GM19035 (cell line): ENCODE results near the gene MEF2C.
A peak's percentile ranks its signal among the peaks of the same experiment; 100 is the strongest.
"Not testable (repeated sequence)": the region's sequence is repeated elsewhere in the genome, so short reads cannot be mapped to it uniquely, and the experiment has no call there.

Source experiments
- ATAC-seq: cut with Tn5 transposase; IDR thresholded peaks from one replicate; pipeline ENCODE4 v1.9.1; 2021; ENCODE audit not compliant: unreplicated experiment

Gene MEF2C

GRCh38 chr5:88883059-88883835 is at the start of gene MEF2C:
TSS of gene MEF2C (minus strand) at chr5:88883184. CDS start at chr5:88823788, 59,396 bp downstream.
- peak; percentile 27 for ATAC-seq

GRCh38 chr5:88932541-88932940 is 49.6 kb upstream of the MEF2C start:
- ATAC-seq, result no peak

DNA sequence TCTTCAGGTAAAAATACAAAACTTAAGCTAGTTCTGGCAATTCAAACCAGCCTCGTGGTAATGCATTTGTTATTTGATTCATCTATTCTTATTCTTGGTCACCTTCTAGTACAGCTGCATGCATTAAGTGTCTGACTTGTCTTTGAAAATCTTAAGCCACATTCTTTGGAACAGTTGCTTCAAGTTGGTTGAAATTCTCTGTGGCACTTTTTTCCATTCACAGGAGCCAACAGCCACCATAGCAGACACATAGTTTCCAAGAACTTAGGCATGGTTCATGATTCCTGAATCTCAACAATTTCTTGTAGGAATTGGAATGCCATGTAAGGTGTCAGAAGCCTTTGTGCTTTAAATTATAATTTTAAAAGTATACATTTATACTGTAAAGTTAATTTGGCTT is 47.4 kb upstream of the MEF2C start:
- ATAC-seq, result no peak

DNA sequence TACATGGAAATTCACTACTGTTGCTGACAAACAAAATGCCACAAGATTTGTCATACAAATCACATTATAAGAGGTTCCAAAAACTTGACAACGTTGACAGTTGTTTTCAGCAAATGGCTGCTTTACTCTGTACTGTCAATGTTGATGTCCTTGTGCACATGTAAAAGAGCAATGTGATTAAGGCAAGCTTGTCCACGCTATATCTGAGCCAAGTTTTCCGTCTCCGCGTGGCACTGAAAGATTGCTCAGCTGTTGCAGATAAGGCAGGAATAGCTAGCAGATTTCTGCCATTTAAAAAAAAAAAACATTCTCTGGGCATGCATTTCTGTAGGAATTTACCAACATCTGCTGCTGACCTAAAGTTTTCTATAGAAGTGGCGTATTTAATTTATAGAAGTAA is 46.4 kb upstream of the MEF2C start:
- ATAC-seq, result no peak

- ATAC-seq, result no peak
Measured at GRCh38 chr5:88926774-88927173, 43.8 kb upstream of the MEF2C start.

DNA sequence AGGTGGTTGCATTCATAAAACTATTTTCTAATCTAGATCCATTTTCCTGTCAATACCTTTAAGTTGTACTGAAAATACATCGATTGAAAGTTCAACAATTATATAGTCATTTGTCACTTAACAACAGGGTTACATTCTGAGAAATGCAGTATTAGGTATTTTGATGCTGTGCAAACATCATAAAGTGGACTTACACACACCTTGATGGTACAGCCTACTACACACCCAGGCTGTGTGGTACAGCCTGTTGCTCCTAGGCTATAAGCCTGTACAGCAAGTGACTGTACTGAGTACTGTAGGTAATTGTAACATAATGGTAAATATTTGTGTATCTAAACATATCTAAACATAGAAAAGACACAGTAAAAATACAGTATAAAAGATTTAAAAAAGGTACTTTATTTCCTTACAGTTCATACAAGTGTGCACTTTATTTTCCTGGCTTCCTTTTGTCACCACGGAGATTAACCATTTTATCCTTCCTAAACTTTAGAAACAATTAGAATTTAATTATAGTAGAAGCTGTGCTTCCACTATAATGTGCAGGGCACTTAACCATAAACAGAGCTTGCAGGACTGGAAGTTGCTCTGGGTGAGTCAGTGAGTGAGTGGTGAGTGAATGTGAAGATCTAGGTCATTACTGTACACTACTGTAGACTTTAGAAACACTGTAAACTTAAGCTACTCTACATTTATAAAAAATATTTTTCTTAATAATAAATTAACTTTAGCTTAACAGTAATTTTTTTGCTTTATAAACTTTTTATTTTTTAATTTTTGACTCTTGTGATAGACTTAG is 42.9 kb upstream of the MEF2C start:
- ATAC-seq, result no peak

DNA sequence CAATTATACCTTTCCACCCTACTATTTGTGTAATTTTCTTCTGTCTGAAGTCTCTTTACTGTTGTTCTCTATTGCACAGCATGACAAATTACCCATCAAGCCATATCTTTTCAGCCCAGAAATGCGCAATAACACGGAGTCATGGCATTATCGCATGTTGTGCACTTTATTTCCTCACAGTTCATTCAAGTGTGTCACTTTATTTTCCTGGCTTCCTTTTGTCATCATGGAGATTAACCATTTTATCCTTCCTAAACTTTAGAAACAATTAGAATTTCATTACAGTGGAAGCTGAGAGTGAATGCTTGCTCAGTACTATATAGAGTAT is 41.3 kb upstream of the MEF2C start:
- no peak for ATAC-seq

GRCh38 chr5:88923623-88924329 is 40.8 kb upstream of the MEF2C start:
- ATAC-seq, result no peak

- ATAC-seq, result not testable (repeated sequence)
Measured at GRCh38 chr5:88912743-88913142, 29.8 kb upstream of the MEF2C start.

GRCh38 chr5:88911059-88911572 is 28.1 kb upstream of the MEF2C start:
- ATAC-seq, result not testable (repeated sequence)

DNA sequence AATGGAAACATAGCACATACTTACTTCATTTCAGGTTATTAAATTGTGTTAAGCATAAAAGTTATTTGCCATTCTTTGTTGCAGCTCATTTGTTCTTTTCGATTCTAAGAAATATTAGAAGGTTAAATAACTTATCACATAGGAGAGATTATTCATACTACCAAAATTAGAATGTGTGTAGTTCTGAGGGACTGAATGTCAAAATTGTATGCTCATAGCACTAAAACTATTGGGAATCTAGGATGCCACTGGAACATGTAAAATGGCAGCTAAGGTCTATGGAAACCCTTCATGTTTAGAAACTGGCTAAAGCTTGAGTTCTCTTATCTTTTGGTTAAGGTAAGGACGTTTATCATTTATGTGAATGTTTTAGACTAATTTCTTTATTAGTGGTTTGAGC is 21.5 kb upstream of the MEF2C start:
- ATAC-seq, result not testable (repeated sequence)

GRCh38 chr5:88903966-88904365 is 21.0 kb upstream of the MEF2C start:
- not testable (repeated sequence) for ATAC-seq

DNA sequence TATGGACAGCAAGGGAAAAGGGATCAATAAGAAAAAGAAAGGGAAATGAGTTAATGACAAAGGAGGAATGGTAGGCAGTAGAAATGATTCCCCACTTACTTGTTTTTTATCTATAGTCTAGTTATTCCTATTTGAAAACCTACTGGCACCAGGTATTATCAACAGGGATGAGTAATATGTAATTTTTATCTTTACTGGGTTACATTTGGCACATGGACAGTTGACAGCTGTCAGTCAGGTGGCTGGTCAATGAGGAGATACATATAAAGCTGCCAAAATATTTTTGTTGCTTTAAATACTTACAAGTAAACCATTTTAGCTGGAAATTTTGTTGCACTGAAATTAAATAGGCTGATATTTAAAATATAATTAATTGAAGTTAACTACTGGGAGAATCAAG is 18.1 kb upstream of the MEF2C start:
- not testable (repeated sequence) for ATAC-seq

DNA sequence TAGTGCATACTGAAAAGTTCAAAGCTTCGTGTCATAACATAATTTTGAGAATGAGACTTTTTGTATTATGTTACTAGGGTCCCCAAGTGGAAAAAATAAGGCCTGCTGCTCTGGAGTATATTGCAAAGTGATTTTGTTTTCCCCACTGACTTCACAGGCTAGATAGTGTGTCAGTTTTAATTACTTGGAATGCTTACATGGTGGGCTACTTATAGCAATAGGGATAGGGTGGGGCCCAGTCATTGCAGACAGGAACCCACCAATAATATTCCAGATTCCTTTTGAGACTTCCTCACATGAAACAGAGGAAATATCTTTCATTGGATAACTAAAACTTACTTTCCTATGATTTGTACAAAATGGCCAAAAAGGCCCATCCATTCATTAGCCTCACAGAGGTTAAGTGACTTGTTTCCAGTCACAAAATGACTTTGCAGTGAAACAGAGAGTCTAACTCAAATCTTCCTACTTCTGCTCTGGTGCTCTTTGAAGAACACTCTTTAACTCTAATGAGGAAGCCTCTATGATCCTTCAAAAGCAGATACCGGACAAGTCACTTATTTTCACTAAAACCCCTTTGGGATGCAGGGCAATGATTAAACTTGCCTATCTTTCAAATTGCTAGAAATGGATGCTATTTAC is 16.2 kb upstream of the MEF2C start:
- ATAC-seq, result no peak

DNA sequence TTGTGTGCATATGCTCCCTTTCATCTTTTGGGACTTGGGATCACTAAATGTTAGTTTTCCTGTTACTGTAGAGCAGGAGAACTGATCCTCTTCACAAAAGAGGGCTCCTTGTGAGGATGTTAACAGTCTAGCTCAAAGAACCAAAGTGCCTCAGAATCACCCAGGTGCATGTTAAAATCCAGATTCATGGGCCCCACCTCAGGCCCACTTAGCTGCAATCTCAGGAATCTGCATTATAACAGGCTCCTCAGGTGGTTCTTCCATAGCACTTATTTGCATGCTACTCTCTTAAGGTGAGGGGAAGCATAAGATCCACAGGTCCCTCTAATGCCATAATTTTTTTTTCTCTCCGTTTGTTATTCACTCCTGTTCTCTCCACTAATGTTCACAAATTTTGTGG is 14.8 kb upstream of the MEF2C start:
- no peak for ATAC-seq

DNA sequence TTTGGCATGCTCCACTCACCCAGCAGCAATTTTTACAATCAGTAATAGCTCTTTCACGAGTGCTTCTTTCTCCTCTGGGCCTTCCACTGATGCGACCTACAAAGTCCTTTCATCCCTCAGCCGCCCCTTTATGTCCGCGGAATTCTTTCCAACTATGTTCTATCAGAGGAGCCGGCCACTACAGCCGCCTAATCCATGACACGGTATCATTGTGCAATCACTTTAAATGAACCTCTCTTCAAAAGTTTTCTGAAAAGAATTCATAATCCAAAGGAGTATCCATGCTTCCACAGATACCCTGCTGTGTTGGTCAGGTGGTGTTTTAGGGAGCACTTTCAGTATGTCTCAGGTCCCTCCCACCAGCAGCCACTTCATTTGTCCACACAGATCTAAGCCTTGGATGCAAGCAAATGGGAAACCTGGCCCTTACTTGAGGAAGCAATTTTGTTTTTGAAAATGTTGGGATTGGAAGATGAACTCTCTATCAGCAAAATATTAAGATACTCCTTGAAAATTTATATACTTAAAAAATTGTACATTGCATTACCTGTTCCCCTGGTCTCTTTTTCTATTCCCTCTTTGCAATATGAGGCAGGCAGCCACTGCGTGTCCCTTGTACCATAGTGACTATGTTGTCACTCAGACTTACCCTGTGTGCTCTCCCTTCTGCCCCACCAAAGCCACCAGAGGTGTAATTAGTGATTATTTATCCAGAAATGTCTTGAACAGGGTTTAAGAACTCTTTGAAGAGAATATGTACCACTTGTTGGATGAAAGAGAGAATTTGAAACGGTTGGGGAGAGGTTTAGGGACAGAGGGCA is 12.9 kb upstream of the MEF2C start:
- ATAC-seq, result no peak

DNA sequence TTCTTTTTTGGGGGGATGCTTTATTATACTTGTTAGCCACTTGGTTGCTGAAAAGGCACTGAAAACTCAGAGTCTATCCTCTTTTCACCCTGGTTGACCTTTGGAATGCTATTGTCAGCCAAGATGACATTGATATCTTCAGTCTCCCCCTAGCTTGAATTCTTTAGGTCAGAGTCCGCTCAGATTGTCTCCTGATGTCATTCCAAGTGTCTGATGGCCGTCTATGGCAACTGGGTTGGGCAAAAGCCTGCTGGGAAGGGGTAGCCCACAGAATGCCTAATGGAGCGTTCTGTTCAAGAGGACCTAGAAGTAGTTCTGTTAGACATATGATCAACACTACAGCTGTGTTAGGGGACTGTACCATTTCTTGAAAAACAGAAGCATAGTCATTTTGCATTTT is 9.7 kb upstream of the MEF2C start:
- ATAC-seq, result no peak

DNA sequence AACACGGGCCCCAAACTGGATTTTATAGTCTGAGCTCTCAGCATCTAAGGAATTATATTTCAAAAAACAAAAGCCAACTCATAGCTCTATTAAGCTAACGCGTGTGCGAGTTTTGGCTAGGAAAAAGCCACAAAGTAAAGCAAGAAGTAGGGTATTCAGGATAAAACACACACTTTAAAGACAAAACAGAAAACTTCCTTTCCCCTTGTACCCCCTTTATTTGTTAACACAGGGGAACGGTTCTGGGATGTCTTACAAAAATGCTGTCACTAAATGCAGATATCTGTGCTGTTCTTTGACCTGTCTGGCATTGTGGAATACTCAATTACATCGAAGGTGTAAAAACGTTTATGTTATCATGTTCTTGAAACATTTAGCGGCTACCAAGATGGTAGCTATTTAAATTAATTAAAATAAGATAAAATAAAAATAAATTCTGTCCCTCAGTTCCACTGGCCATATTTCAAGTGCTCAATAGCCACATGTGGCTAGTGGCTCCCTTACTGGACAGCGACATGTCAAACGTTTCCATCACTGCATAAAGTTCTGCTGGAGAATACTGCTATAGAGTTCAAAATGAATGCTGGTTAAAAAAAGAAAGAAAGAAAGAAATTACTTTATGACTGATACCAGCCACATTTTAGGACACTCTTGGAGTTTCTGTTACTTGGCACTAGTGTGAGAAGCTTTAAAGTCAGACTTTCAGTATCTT is 7.2 kb upstream of the MEF2C start:
- no peak for ATAC-seq

- ATAC-seq, result no peak
Measured at GRCh38 chr5:88889189-88890069, 6.4 kb upstream of the MEF2C start.
